ENCODE data around the gene MANF.
"Not testable (repeated sequence)": the region's sequence is repeated elsewhere in the genome, so short reads cannot be mapped to it uniquely, and the experiment has no call there.

The MANF gene

GRCh38 chr3:51353691-51354090 lies 31.4 kb upstream of the MANF start:
- no peaks in the 10 kb centered on the region for H3K27me3 ChIP-seq (ENCODE audit: control insufficient read depth in 2 of 2, insufficient read depth in 2 of 2, low read length in 2 of 2)
- H3K36me3 ChIP-seq (ENCODE audit: control insufficient read depth in 2 of 2, insufficient read depth in 2 of 2, low read length in 2 of 2) = no peaks in the 10 kb centered on the region
- H3K9ac ChIP-seq (ENCODE audit: low read depth in 1 of 2, low read length in 2 of 2) = no peak overlapping the region
- H3K4me1 ChIP-seq (ENCODE audit: control insufficient read depth in 2 of 2, insufficient read depth in 2 of 2, low read length in 2 of 2) = no peaks in the 10 kb centered on the region
- H3K9me3 ChIP-seq (ENCODE audit: control insufficient read depth in 2 of 2, low read length in 2 of 2) = no peaks in the 10 kb centered on the region
- no peak overlapping the region for H3K27ac ChIP-seq (ENCODE audit: low read depth in 2 of 2, low read length in 2 of 2)
- H3K4me3 ChIP-seq (ENCODE audit: low read length in 2 of 2) = no peak overlapping the region

- Histone ChIP-seq H3K9ac (ENCODE audit: low read depth in 1 of 2, low read length in 2 of 2) (no peak overlapping the region), H3K36me3 (ENCODE audit: control insufficient read depth in 2 of 2, insufficient read depth in 2 of 2, low read length in 2 of 2) (no peaks in the 10 kb centered on the region)
Observed at GRCh38 chr3:51354172-51354571, 30.9 kb upstream of the MANF start.

GRCh38 chr3:51354731-51355615 lies 30.1 kb upstream of the MANF start:
- H3K27me3 ChIP-seq (ENCODE audit: control insufficient read depth in 2 of 2, insufficient read depth in 2 of 2, low read length in 2 of 2) = no peaks in the 10 kb centered on the region
- H3K36me3 ChIP-seq (ENCODE audit: control insufficient read depth in 2 of 2, insufficient read depth in 2 of 2, low read length in 2 of 2) = no peaks in the 10 kb centered on the region
- no peaks in the 10 kb centered on the region for H3K4me1 ChIP-seq (ENCODE audit: control insufficient read depth in 2 of 2, insufficient read depth in 2 of 2, low read length in 2 of 2)
- H3K9me3 ChIP-seq (ENCODE audit: control insufficient read depth in 2 of 2, low read length in 2 of 2) = no peaks in the 10 kb centered on the region
- no peak overlapping the region for H3K27ac ChIP-seq (ENCODE audit: low read depth in 2 of 2, low read length in 2 of 2)
- H3K9ac ChIP-seq (ENCODE audit: low read depth in 1 of 2, low read length in 2 of 2) = no peak overlapping the region
- no peak overlapping the region for H3K4me3 ChIP-seq (ENCODE audit: low read length in 2 of 2)

More at GRCh38 chr3:51354172-51354571, 30.9 kb upstream of the MANF start:
- Histone ChIP-seq H3K9me3 (ENCODE audit: control insufficient read depth in 2 of 2, low read length in 2 of 2) (no peaks in the 10 kb centered on the region), H3K27ac (ENCODE audit: low read depth in 2 of 2, low read length in 2 of 2) (no peak overlapping the region), H3K4me3 (ENCODE audit: low read length in 2 of 2) (no peak overlapping the region), H3K4me1 (ENCODE audit: control insufficient read depth in 2 of 2, insufficient read depth in 2 of 2, low read length in 2 of 2) (no peaks in the 10 kb centered on the region), H3K27me3 (ENCODE audit: control insufficient read depth in 2 of 2, insufficient read depth in 2 of 2, low read length in 2 of 2) (no peaks in the 10 kb centered on the region)

GRCh38 chr3:51355891-51356578 lies 29.1 kb upstream of the MANF start:
- H3K9ac ChIP-seq (ENCODE audit: low read depth in 1 of 2, low read length in 2 of 2) = no peak overlapping the region
- H3K4me3 ChIP-seq (ENCODE audit: low read length in 2 of 2) = no peak overlapping the region
- no peaks in the 10 kb centered on the region for H3K27me3 ChIP-seq (ENCODE audit: control insufficient read depth in 2 of 2, insufficient read depth in 2 of 2, low read length in 2 of 2)
- H3K9me3 ChIP-seq (ENCODE audit: control insufficient read depth in 2 of 2, low read length in 2 of 2) = no peaks in the 10 kb centered on the region
- H3K4me1 ChIP-seq (ENCODE audit: control insufficient read depth in 2 of 2, insufficient read depth in 2 of 2, low read length in 2 of 2) = no peaks in the 10 kb centered on the region
- no peaks in the 10 kb centered on the region for H3K36me3 ChIP-seq (ENCODE audit: control insufficient read depth in 2 of 2, insufficient read depth in 2 of 2, low read length in 2 of 2)
- no peak overlapping the region for H3K27ac ChIP-seq (ENCODE audit: low read depth in 2 of 2, low read length in 2 of 2)

- Histone ChIP-seq H3K36me3 (ENCODE audit: control insufficient read depth in 2 of 2, insufficient read depth in 2 of 2, low read length in 2 of 2) (no peaks in the 10 kb centered on the region), H3K4me3 (ENCODE audit: low read length in 2 of 2) (no peak overlapping the region)
Observed at GRCh38 chr3:51357856-51358255, 27.2 kb upstream of the MANF start.

GRCh38 chr3:51358981-51359380 lies 26.1 kb upstream of the MANF start:
- H3K27me3 ChIP-seq (ENCODE audit: control insufficient read depth in 2 of 2, insufficient read depth in 2 of 2, low read length in 2 of 2) = no peaks in the 10 kb centered on the region
- H3K4me1 ChIP-seq (ENCODE audit: control insufficient read depth in 2 of 2, insufficient read depth in 2 of 2, low read length in 2 of 2) = no peaks in the 10 kb centered on the region
- no peaks in the 10 kb centered on the region for H3K9me3 ChIP-seq (ENCODE audit: control insufficient read depth in 2 of 2, low read length in 2 of 2)
- H3K4me3 ChIP-seq (ENCODE audit: low read length in 2 of 2) = no peak overlapping the region
- H3K9ac ChIP-seq (ENCODE audit: low read depth in 1 of 2, low read length in 2 of 2) = no peak overlapping the region
- H3K36me3 ChIP-seq (ENCODE audit: control insufficient read depth in 2 of 2, insufficient read depth in 2 of 2, low read length in 2 of 2) = no peaks in the 10 kb centered on the region
- H3K27ac ChIP-seq (ENCODE audit: low read depth in 2 of 2, low read length in 2 of 2) = no peak overlapping the region

More at GRCh38 chr3:51357856-51358255, 27.2 kb upstream of the MANF start:
- Histone ChIP-seq H3K9ac (ENCODE audit: low read depth in 1 of 2, low read length in 2 of 2) (no peak overlapping the region), H3K9me3 (ENCODE audit: control insufficient read depth in 2 of 2, low read length in 2 of 2) (no peaks in the 10 kb centered on the region), H3K4me1 (ENCODE audit: control insufficient read depth in 2 of 2, insufficient read depth in 2 of 2, low read length in 2 of 2) (no peaks in the 10 kb centered on the region), H3K27me3 (ENCODE audit: control insufficient read depth in 2 of 2, insufficient read depth in 2 of 2, low read length in 2 of 2) (no peaks in the 10 kb centered on the region), H3K27ac (ENCODE audit: low read depth in 2 of 2, low read length in 2 of 2) (no peak overlapping the region)

- H3K36me3 ChIP-seq (ENCODE audit: control insufficient read depth in 2 of 2, insufficient read depth in 2 of 2, low read length in 2 of 2) = no peaks in the 10 kb centered on the region
- no peaks in the 10 kb centered on the region for H3K4me1 ChIP-seq (ENCODE audit: control insufficient read depth in 2 of 2, insufficient read depth in 2 of 2, low read length in 2 of 2)
- no peak overlapping the region for H3K4me3 ChIP-seq (ENCODE audit: low read length in 2 of 2)
- no peaks in the 10 kb centered on the region for H3K9me3 ChIP-seq (ENCODE audit: control insufficient read depth in 2 of 2, low read length in 2 of 2)
- H3K27me3 ChIP-seq (ENCODE audit: control insufficient read depth in 2 of 2, insufficient read depth in 2 of 2, low read length in 2 of 2) = no peaks in the 10 kb centered on the region
- no peak overlapping the region for H3K9ac ChIP-seq (ENCODE audit: low read depth in 1 of 2, low read length in 2 of 2)
- no peak overlapping the region for H3K27ac ChIP-seq (ENCODE audit: low read depth in 2 of 2, low read length in 2 of 2)
Observed at GRCh38 chr3:51360806-51361205, 24.3 kb upstream of the MANF start.

- Histone ChIP-seq H3K27me3 (ENCODE audit: control insufficient read depth in 2 of 2, insufficient read depth in 2 of 2, low read length in 2 of 2) (no peaks in the 10 kb centered on the region), H3K9ac (ENCODE audit: low read depth in 1 of 2, low read length in 2 of 2) (no peak overlapping the region), H3K36me3 (ENCODE audit: control insufficient read depth in 2 of 2, insufficient read depth in 2 of 2, low read length in 2 of 2) (no peaks in the 10 kb centered on the region), H3K4me3 (ENCODE audit: low read length in 2 of 2) (no peak overlapping the region), H3K27ac (ENCODE audit: low read depth in 2 of 2, low read length in 2 of 2) (no peak overlapping the region), H3K4me1 (ENCODE audit: control insufficient read depth in 2 of 2, insufficient read depth in 2 of 2, low read length in 2 of 2) (no peaks in the 10 kb centered on the region), H3K9me3 (ENCODE audit: control insufficient read depth in 2 of 2, low read length in 2 of 2) (no peaks in the 10 kb centered on the region)
Observed at GRCh38 chr3:51361746-51362145, 23.3 kb upstream of the MANF start.

- Histone ChIP-seq H3K9ac (ENCODE audit: low read depth in 1 of 2, low read length in 2 of 2) (no peak overlapping the region), H3K4me1 (ENCODE audit: control insufficient read depth in 2 of 2, insufficient read depth in 2 of 2, low read length in 2 of 2) (no peaks in the 10 kb centered on the region), H3K4me3 (ENCODE audit: low read length in 2 of 2) (no peak overlapping the region), H3K36me3 (ENCODE audit: control insufficient read depth in 2 of 2, insufficient read depth in 2 of 2, low read length in 2 of 2) (no peaks in the 10 kb centered on the region), H3K27ac (ENCODE audit: low read depth in 2 of 2, low read length in 2 of 2) (no peak overlapping the region), H3K27me3 (ENCODE audit: control insufficient read depth in 2 of 2, insufficient read depth in 2 of 2, low read length in 2 of 2) (no peaks in the 10 kb centered on the region), H3K9me3 (ENCODE audit: control insufficient read depth in 2 of 2, low read length in 2 of 2) (no peaks in the 10 kb centered on the region)
Observed at GRCh38 chr3:51362476-51362875, 22.6 kb upstream of the MANF start.

- not testable (repeated sequence) for H3K9me3 ChIP-seq (ENCODE audit: control insufficient read depth in 2 of 2, low read length in 2 of 2); H3K4me3 ChIP-seq (ENCODE audit: low read length in 2 of 2); H3K9ac ChIP-seq (ENCODE audit: low read depth in 1 of 2, low read length in 2 of 2); H3K4me1 ChIP-seq (ENCODE audit: control insufficient read depth in 2 of 2, insufficient read depth in 2 of 2, low read length in 2 of 2); H3K27me3 ChIP-seq (ENCODE audit: control insufficient read depth in 2 of 2, insufficient read depth in 2 of 2, low read length in 2 of 2); H3K27ac ChIP-seq (ENCODE audit: low read depth in 2 of 2, low read length in 2 of 2); H3K36me3 ChIP-seq (ENCODE audit: control insufficient read depth in 2 of 2, insufficient read depth in 2 of 2, low read length in 2 of 2)
Observed at GRCh38 chr3:51368276-51368675, 16.8 kb upstream of the MANF start.
